Suppressor macrophage (primary cell): ENCODE results near the gene C16orf90.
A peak's percentile ranks its signal among the peaks of the same experiment; 100 is the strongest.

Experiments used
- DNase-seq, 4 experiments: peaks; one replicate each; pipeline ENCODE4 v3.0.0-alpha.2; 2020 to 2022

Gene C16orf90

DNA sequence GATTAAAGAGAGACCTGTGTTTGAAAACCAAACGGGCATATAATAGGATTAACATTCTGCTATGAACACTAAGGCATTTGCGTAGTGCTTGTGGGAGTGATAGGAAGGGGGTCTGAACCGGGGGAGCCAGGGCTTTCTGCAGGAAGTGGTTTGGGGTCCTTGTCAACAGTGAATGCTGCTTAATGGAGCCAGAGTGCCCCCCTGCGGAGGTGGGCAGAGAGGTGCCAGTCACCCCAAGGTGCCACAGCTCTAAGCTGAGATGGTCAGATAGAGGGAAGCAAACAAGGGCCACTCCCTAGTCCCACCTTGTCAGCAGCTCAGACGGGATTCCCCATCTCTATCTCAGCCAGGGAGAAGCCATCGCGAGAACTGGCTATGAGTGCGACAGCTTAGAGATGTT lies 34.1 kb downstream of the C16orf90 start:
- DNase-seq, result peak in 3 of 4 experiments; percentile 25 to 44 (median 35)

DNA sequence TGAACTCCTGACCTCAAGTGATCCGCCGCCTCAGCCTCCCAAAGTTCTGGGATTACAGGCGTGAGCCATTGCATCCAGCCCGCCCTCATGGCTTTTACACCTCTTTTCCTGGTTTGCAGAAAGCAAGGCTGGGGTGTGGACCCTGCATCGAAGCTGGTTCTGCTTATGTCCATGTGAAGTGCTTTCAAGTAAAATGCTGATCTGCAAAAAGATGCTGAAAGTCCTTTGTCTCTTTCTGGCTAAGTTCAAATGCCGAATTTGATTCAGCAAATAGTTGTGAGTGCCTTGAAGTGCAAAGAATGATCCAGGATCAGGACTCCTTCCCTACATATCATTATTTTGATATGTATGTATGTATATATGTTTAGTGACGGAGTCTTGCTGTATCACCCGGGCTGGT lies 34.7 kb downstream of the C16orf90 start:
- DNase-seq, result no peak

DNA sequence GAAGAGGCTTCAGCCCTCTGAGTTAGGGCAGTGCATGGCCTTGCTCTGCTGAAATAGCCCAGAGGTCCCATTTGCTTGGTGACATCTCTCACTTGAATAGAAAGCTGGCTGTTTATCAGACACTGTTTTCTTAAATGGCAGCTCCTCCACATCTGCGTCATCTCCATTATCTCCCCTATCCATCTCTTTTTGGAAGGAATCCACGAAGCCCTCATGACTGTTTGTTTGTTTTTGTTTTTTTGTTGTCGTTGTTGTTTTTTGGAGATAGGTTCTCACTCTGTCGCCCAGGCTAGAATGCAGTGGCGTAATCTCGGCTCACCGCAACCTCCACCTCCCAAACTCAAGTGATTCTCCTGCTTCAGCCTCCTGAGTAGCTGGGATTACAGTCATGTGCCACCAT lies 35.2 kb downstream of the C16orf90 start:
- DNase-seq, result no peak

- DNase-seq, result no peak
These were observed 35.7 kb downstream of the C16orf90 start for GRCh38 chr16:3459401-3460090.

- DNase-seq, result peak in 3 of 4 experiments; percentile 29 to 48 (median 34)
These were observed 36.4 kb downstream of the C16orf90 start for GRCh38 chr16:3458852-3459361.

- peak; percentile 26 to 58 (median 41) for DNase-seq
These were observed 36.9 kb downstream of the C16orf90 start for GRCh38 chr16:3458278-3458851.

DNA sequence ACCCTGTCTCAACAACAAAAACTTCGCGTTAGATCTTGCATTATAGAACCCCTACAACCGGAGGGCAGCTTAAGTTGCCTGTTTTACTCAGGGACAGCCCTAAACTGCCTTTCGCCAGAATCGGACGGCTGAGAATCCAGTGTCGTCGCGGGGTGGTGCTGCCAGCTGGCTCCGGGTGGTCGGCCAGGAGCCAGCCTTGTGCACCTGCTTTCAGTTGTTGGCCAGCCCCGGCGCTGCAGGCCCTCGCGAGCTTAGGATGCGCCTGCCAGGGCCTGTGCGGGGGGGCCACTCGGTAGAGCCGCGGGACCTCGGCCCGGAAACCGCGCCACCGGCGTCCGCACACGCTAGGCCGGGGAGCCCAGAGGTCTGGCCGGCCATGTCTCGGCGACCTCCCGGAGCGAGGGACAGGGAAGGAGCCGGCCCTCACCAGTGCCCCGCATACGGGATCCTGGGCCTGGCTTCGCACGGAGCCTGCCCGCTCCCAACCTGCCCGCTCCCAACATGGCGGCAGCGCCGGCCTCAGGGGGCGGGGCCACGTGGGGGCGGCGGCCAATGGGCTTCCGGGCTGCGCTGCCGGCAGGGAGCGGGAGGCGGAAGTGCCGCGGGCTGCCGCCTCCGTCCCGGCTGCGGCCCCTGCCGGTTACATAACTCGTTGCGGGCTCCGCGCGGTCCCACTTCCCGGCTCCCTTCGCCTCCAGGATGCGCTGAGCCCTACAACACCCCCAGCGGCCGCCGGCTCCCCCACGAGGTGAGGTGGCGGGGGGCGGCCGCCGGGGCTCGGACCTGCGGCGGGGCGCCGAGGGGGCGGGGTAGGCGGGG lies 37.6 kb downstream of the C16orf90 start:
- peak; percentile 95 to 98 (median 96) for DNase-seq

DNA sequence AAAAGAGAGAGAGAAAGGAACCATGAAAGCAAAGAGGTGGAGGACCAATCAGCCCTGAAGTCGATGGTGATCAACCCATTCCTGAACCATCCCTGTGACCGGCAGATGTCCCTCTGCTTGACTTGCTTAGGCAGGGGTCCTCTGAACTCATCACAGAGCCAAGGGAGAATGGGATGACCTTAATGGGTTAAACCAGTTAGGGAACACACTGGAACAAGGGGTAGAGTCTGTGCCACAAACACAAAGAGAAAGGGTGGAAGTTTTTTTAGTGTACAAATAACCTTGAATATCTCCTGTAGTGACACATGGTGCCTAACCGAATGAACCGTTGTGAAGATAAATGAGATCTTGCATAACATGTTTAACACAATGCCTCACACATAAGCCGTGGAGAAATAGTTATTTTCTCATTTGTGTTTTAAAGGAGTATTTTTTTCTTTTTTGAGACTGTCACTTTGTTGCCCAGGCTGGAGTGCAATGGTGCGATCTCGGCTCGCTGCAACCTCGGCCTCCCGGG lies 40.6 kb downstream of the C16orf90 start:
- no peak for DNase-seq

- no peak for DNase-seq
These were observed 41.2 kb downstream of the C16orf90 start for GRCh38 chr16:3454093-3454492.

DNA sequence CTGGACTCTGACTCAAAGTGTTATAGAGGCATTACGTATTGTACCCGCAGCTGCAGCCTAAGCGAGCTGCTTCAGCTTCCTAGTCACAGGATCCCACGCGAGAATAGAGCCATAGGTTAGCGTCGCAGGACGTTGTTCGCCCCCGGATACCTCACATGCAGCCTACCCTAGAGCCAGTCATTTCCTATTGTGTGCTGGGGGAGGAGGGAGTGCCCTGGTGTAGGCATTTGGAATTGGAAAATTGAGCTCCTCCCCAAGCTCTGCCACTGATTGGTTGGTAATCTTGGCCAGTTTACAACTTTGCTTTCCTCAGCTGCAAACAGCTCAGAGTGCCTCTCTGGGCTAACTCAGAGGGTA lies 51.3 kb downstream of the C16orf90 start:
- peak; percentile 76 to 91 (median 86) for DNase-seq
